PC-9 (cell line): ENCODE results near the gene DISP3. TPM values are rescaled to one million over a fixed set of nuclear protein-coding genes. Genes with fewer than 3 reads are reported as not detected.

ENCODE experiments used
- BruUV-seq: library from RNA; stranded (reverse); fragments of 400-500 nt; replicated peaks from 2 replicates; lab custom pipeline; 2021; lab: Mats Ljungman, UMichigan
- CTCF ChIA-PET: fragments of 300-600 bp; sonication (Branson Sonifier 250); formaldehyde crosslinking; loops from one replicate; lab custom pipeline; 2022; ENCODE audit warnings: antibody characterized with exemption; lab: Charles Lee
- POLR2A ChIA-PET: fragments of 300-600 bp; sonication (Branson Sonifier 250); formaldehyde crosslinking; loops from one replicate; lab custom pipeline; 2022; ENCODE audit warnings: antibody characterized with exemption; ENCODE audit not compliant: unreplicated experiment; lab: Charles Lee
- DNase-seq, 2 experiments: peaks; one replicate each; pipeline versions ENCODE4 v3.0.0 to v3.0.0-alpha.2; 2015 to 2022; ENCODE audit warnings: mixed read lengths in 1 of 2
- H2AFZ ChIP-seq: fragments of 200-600 bp; sonication (generic); 2 replicates; pipeline ENCODE4 v1.8.1; 2017; ENCODE audit warnings: antibody characterized with exemption
- H3F3A ChIP-seq: fragments of 200-600 bp; sonication (generic); 2 replicates; pipeline ENCODE4 v1.8.1; 2017; ENCODE audit warnings: antibody characterized with exemption, mild to moderate bottlenecking, low read depth; ENCODE audit not compliant: insufficient read depth
- H3K27ac ChIP-seq: fragments of 200-600 bp; sonication (generic); 2 replicates; pipeline ENCODE4 v1.6.1; 2016; ENCODE audit warnings: mixed run types
- H3K27me3 ChIP-seq: fragments of 200-600 bp; sonication (generic); 2 replicates; pipeline ENCODE4 v1.6.1; 2016; ENCODE audit warnings: low read depth, mixed run types; ENCODE audit not compliant: insufficient read depth
- H3K36me3 ChIP-seq: fragments of 200-600 bp; sonication (generic); 2 replicates; pipeline ENCODE4 v1.6.1; 2016; ENCODE audit warnings: low read depth, mixed run types
- H3K4me1 ChIP-seq: fragments of 200-600 bp; sonication (generic); replicated peaks from 2 replicates; pipeline ENCODE4 v1.6.1; 2016; ENCODE audit warnings: mixed run types; ENCODE audit not compliant: insufficient read depth
- H3K4me2 ChIP-seq: fragments of 200-600 bp; sonication (generic); 2 replicates; pipeline ENCODE4 v1.6.1; 2017; ENCODE audit warnings: mixed run types
- H3K4me3 ChIP-seq: fragments of 200-600 bp; sonication (generic); 2 replicates; pipeline ENCODE4 v1.6.1; 2016; ENCODE audit warnings: mixed run types
- H3K79me2 ChIP-seq: fragments of 200-600 bp; sonication (generic); 2 replicates; pipeline ENCODE4 v1.6.1; 2017; ENCODE audit warnings: low read depth, mixed run types
- H3K9me2 ChIP-seq: fragments of 200-600 bp; sonication (generic); 2 replicates; pipeline ENCODE4 v1.8.1; 2017; ENCODE audit warnings: mild to moderate bottlenecking; ENCODE audit not compliant: insufficient read depth
- H3K9me3 ChIP-seq: fragments of 200-600 bp; sonication (generic); 2 replicates; pipeline ENCODE4 v1.8.1; 2016; ENCODE audit warnings: low read depth; ENCODE audit not compliant: insufficient read depth
- H4K20me1 ChIP-seq: fragments of 200-600 bp; sonication (generic); 2 replicates; pipeline ENCODE4 v1.8.1; 2017; ENCODE audit not compliant: insufficient read depth
- CTCF ChIP-seq: fragments of 200-600 bp; sonication (generic); conservative IDR thresholded peaks from 2 replicates; pipeline ENCODE4 v1.6.1; 2017; ENCODE audit warnings: mixed run types, antibody characterized with exemption, mild to moderate bottlenecking, moderate library complexity
- EZH2 ChIP-seq: fragments of 200-600 bp; sonication (generic); IDR thresholded peaks from 2 replicates; pipeline ENCODE4 v1.8.0; 2017; ENCODE audit warnings: antibody characterized with exemption, low read depth
- intact Hi-C: fragments of 100-400 bp; cut with micrococcal nuclease; formaldehyde crosslinking; loops from one replicate; pipeline ENCODE4 v1.10.0; 2022; ENCODE audit not compliant: unreplicated experiment
- total RNA-seq: library from RNA; stranded (reverse); gene quantifications from 2 replicates; pipeline ENCODE4 v1.2.3, GENCODE V29; 2021

The DISP3 gene
- total RNA-seq, 1 experiment from 2014 or later: not detected

- Histone ChIP-seq H2AFZ (no peak overlapping the region), H3K4me2 (no peak overlapping the region), H3K4me3 (no peak overlapping the region), H3K79me2 (no peaks in the 10 kb centered on the region), H3K36me3 (no peaks in the 10 kb centered on the region), H3K9me2 (no peaks in the 10 kb centered on the region), H3K9me3 (no peaks in the 10 kb centered on the region), H3K27ac (no peak overlapping the region), H3F3A (no peaks in the 10 kb centered on the region), H3K27me3 (peaks cover 56% of the 10 kb centered on the region), H3K4me1 (no peaks in the 10 kb centered on the region), H4K20me1 (no peaks in the 10 kb centered on the region)
- no peak for DNase-seq
- ChIA-PET CTCF (no interaction called here), POLR2A (no interaction called here)
- BruUV-seq: no TSS peak
- no peak for TF ChIP-seq CTCF
- TF ChIP-seq EZH2: no peak
- intact Hi-C loops: no loop called here
These were observed 55.9 kb downstream of the DISP3 start for GRCh38 chr1:11534846-11535245.

DNA sequence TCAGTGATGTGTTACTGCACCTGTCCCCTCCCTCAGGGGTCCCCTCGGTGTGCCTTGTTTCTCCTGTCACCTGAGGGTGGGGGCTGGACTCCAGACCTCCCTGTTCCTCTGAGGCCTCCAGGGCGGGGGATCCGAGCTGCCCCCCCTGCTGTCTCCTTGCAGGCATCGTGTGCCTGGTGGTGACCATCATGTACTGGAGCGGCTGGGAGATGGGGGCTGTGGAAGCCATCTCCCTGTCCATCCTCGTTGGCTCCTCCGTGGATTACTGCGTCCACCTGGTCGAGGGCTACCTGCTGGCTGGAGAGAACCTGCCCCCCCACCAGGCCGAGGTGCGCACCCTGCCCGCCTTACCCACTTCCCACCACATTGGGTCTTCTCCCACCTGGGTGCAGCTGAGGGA, 56.4 kb downstream of the DISP3 start:
- ChIA-PET CTCF (no interaction called here), POLR2A (no interaction called here)
- Histone ChIP-seq H3K4me2 (no peak overlapping the region), H3K9me3 (no peaks in the 10 kb centered on the region), H3K36me3 (no peaks in the 10 kb centered on the region), H3F3A (no peaks in the 10 kb centered on the region), H3K4me3 (no peak overlapping the region), H3K9me2 (no peaks in the 10 kb centered on the region), H3K79me2 (no peaks in the 10 kb centered on the region), H3K27ac (no peak overlapping the region), H2AFZ (no peak overlapping the region), H4K20me1 (no peaks in the 10 kb centered on the region), H3K27me3 (peaks cover 56% of the 10 kb centered on the region), H3K4me1 (no peaks in the 10 kb centered on the region)
- intact Hi-C loops: no loop called here
- BruUV-seq: no TSS peak
- no peak for DNase-seq
- TF ChIP-seq EZH2: no peak
- no peak for TF ChIP-seq CTCF

DNA sequence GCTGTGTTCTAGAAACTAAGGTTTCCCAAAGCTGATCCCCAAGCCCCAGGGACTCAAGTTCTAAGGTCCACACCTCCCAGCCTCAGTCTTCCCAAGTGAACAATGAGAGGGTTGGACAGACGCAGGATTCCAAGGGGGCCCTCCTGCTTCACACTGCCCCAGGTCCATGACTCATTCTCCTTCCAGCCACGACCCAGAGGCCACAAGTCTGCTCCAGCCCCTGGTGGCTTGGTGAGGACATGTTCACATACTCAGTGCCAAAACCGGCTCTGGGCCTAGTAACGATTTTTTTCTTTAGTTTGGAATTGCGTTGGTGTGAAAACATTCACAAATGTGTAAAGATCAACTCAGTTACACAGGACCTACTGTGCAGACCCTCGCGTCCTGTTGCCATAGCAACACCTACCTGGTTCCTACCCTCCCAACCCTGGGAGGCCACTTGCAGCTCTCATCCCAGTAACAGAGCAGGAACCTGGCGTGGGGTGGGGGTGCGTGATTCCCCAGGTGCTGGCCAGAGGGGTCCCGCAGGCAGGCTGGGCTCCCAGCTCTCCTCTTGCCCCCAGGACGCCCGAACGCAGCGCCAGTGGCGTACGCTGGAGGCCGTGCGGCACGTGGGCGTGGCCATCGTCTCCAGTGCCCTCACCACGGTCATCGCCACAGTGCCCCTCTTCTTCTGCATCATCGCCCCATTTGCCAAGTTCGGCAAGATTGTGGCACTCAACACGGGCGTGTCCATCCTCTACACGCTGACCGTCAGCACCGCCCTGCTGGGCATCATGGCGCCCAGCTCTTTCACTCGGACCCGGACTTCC, 57.0 kb downstream of the DISP3 start:
- Histone ChIP-seq H3K36me3 (no peaks in the 10 kb centered on the region), H3K9me3 (no peaks in the 10 kb centered on the region), H3K27me3 (peaks cover 56% of the 10 kb centered on the region), H3K27ac (no peak overlapping the region), H3F3A (no peaks in the 10 kb centered on the region), H4K20me1 (no peaks in the 10 kb centered on the region), H3K4me3 (no peak overlapping the region), H3K4me2 (no peak overlapping the region), H3K9me2 (no peaks in the 10 kb centered on the region), H2AFZ (no peak overlapping the region), H3K4me1 (no peaks in the 10 kb centered on the region), H3K79me2 (no peaks in the 10 kb centered on the region)
- ChIA-PET POLR2A (no interaction called here), CTCF (no interaction called here)
- DNase-seq: no peak
- TF ChIP-seq CTCF (no peak), EZH2 (no peak)
- BruUV-seq: no TSS peak
- intact Hi-C loops: no loop called here
